ENCODE results near the gene SLC18B1. TPM values are rescaled to one million over a fixed set of nuclear protein-coding genes. Genes with fewer than 3 reads are reported as not detected.

SLC18B1 gene
- total RNA-seq, 1 donor from 2014 or later, result 21.1 TPM

GRCh38 chr6:132748446-132748845 lies 50.0 kb downstream of the SLC18B1 start:
- no peak for DNase-seq (ENCODE audit: extremely low read depth, low read depth, low spot score)

DNA sequence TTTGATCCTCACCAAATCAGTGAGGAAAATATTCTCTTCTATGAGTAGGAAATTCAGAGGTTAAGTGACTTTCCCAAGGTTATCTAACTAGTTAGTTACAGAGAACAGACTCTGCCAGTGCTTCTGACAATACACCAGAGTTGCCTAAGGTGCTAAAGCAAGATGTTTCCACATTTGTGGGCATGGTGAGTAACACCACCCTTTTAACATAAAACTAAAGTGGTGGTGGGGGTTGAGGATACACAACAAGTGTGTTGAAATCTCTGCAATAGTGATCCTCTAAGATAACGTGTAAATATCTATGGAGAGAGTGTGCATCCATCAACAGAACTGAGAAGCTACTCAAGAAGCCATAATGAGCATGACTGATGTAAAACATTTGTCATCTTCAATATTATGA lies 52.4 kb downstream of the SLC18B1 start:
- no peak for DNase-seq (ENCODE audit: extremely low read depth, low read depth, low spot score)

DNA sequence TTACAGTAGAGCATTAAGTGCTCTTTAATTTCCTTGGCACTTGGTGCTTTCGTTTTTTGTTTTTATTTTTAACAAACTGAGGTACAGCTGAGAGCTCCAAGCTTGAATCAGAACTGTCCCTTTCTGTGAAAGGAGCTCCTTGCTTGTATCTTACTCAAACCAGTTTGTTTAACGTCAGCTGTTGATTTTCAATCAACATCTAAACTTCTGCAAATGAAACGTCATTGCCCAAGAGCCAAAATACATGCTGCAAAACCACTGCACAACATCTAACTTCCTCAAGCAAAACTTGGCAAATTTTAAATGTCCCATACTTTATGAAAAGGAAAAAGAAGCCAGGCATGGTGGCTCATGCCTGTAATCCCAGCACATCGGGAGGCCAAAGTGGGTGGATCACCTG lies 55.9 kb downstream of the SLC18B1 start:
- DNase-seq (ENCODE audit: extremely low read depth, low read depth, low spot score), result no peak

DNA sequence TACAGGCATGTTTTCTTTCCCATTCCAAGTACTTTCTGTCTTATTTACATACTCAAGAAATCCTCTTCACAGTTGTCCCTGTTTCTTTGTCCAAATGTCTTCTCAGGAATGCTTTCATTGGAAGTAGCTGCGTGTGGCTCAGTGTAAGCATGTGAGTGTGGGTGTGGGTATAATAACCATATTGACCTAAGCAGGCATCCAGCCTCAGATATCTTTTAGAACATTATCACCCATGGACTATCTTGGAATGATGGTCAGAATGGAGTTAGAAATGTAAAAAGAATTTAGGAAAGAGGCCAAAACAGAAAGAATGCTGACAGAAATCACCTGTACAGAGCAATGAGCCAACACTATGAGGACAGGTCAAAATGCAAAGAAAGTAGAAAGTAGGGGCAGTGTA lies 57.2 kb downstream of the SLC18B1 start:
- DNase-seq (ENCODE audit: extremely low read depth, low read depth, low spot score), result no peak

- DNase-seq (ENCODE audit: extremely low read depth, low read depth, low spot score), result no peak
Observed at GRCh38 chr6:132736239-132736638, 62.2 kb downstream of the SLC18B1 start.

GRCh38 chr6:132734694-132735236 lies 63.7 kb downstream of the SLC18B1 start:
- DNase-seq (ENCODE audit: extremely low read depth, low read depth, low spot score), result no peak

DNA sequence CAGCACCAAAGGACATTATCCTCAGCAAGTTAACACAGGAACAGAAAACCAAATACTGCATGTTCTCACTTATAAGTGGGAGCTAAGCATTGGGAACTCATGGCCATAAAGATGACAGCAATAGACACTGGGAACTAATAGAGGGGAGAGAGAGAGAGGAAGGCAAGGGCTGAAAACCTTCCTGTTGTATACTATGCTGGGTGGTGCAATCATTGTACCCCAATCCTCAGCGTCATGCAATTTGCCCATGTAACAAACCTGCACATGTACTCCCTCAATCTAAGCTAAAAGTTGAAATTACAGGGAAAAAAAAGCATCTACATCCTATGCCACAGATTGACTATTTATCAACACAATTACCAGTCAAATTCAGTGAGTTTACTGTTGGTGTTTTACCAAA lies 64.6 kb downstream of the SLC18B1 start:
- no peak for DNase-seq (ENCODE audit: extremely low read depth, low read depth, low spot score)

DNA sequence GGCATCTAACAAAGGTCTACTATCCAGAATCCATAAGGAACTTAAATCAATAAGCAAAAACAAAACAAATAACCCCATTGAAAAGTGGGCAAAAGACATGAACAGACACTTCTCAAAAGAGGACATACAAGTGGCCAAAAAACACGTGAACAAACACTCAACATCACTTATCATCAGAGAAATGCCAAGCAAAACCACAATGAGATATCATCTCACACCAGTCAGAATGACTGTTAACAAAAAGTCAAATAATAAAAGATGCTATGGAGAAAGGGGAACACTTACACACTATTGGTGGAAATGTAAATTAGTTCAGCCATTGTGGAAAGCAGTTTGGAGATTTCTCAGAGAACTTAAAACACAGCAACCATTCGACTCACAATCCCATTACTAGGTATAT lies 65.2 kb downstream of the SLC18B1 start:
- no peak for DNase-seq (ENCODE audit: extremely low read depth, low read depth, low spot score)

GRCh38 chr6:132731086-132731485 lies 67.4 kb downstream of the SLC18B1 start:
- no peak for DNase-seq (ENCODE audit: extremely low read depth, low read depth, low spot score)

DNA sequence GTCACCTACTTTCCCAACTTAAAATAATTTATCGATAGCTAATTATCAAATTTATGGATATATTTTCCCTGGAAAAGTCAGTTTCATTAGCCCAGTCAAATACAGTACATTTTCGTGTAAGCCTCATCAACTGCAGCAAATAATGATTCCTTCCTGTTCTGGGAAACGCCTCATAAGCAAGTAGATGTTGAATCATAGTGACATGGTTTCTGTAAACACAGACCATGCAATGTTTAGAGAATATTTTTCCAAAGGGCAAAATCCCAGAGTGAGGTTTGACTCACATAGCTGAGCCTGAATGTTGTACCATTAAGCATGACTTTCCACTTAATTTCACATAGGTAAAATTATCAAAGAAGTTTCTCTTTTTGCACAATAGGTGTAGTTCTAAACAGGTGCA lies 67.9 kb downstream of the SLC18B1 start:
- no peak for DNase-seq (ENCODE audit: extremely low read depth, low read depth, low spot score)

- DNase-seq (ENCODE audit: extremely low read depth, low read depth, low spot score), result no peak
Observed at GRCh38 chr6:132728616-132729015, 69.8 kb downstream of the SLC18B1 start.

GRCh38 chr6:132726608-132726975 lies 71.8 kb downstream of the SLC18B1 start:
- no peak for DNase-seq (ENCODE audit: extremely low read depth, low read depth, low spot score)

DNA sequence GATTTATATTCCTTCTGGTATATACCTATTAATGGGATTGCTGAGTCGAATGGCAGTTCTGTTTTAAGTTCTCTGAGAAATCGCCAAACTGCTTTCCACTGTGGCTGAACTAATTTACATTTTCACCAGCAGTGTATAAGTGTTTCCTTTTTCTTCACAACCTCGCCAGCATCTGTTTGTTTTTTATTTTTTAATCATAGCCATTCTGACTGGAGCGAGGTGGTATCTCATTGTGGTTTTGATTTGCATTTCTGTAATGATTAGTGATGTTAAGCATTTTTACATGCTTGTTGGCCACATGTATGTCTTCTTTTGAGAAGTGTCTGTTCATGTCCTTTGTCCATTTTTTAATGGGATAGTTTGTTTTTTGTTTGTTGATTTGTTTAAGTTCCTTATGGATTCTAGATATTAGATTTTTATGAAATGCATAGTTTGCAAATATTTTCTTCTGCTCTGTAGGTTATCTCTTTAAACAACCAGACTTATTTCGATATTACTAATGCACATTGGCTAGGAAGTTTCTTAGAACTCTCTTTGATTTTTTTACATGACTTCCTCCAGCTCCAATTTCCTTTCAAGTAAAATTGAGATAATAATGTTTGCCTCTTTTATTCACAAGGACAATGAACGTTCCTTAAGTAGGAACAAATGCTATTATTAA lies 72.4 kb downstream of the SLC18B1 start:
- DNase-seq (ENCODE audit: extremely low read depth, low read depth, low spot score), result no peak

GRCh38 chr6:132725471-132725870 lies 73.0 kb downstream of the SLC18B1 start:
- no peak for DNase-seq (ENCODE audit: extremely low read depth, low read depth, low spot score)

DNA sequence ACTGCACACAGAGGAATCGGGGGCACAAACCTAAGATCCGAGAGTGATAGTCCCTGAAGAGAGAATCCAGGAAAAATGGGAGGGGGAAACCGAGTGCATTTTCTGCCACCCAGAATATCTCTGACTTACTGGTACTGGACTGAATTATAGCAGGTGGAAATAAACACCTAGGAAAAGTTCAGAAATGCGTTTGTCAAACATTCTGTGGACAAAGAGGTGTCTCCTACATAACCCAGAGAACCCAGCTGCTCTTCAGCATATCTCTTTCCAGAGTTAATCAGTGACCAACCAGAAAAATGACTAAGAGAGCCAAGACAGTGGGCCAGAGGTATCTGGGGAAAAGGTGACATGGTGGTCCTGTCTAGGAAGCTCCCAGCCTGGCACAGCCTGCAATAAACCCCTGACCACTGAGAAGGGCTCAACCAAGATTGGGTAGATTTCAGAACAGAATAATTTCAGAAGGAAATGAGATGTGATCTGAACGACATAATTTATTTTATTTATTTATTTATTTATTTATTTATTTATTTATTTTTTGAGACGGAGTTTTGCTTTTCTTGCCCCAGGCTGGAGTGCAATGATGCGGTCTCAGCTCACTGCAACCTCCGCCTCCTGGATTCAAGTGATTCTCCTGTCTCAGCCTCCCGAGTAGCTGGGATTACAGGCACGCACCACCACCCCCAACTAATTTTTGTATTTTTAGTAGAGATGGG lies 78.5 kb downstream of the SLC18B1 start:
- no peak for DNase-seq (ENCODE audit: extremely low read depth, low read depth, low spot score)

Other genes starting within 250 kb of the SLC18B1 start
- not detected in 2 replicates for gene TAAR8, start 246.0 kb downstream of the SLC18B1 start, total RNA-seq
- gene TAAR6, start 228.3 kb downstream of the SLC18B1 start, total RNA-seq, result not detected in 2 replicates
- not detected in 2 replicates for gene TAAR5, start 208.9 kb downstream of the SLC18B1 start, total RNA-seq
- gene TAAR2, start 174.4 kb downstream of the SLC18B1 start, total RNA-seq, result not detected in 2 replicates
- not detected in 2 replicates for gene TAAR1, start 139.5 kb downstream of the SLC18B1 start, total RNA-seq
- gene VNN1, start 84.6 kb downstream of the SLC18B1 start, total RNA-seq, result 0.06 and 0.19 TPM in 2 replicates
- 1.1 TPM in 1 of 2 replicates, not detected in the other for gene VNN2, start 40.7 kb downstream of the SLC18B1 start, total RNA-seq
- 1,057 and 1,975 TPM in 2 replicates for gene RPS12, start 15.9 kb upstream of the SLC18B1 start, total RNA-seq